RWPE1 (cell line): ENCODE data around the gene PLEKHO2.
A peak's percentile ranks its signal among the peaks of the same experiment; 100 is the strongest.

Source experiments
- CTCF ChIA-PET: fragments of 350-600 bp; sonication (Branson Sonifier 250); formaldehyde crosslinking; extraction: SDS; loops from one replicate; lab custom pipeline; 2021; lab: Yijun Ruan, JAX
- POLR2A ChIA-PET: fragments of 400-600 bp; formaldehyde crosslinking; extraction: SDS; loops from one replicate; lab custom pipeline; 2020; ENCODE audit warnings: antibody characterized with exemption; ENCODE audit not compliant: low non-redundant PET; lab: Yijun Ruan, JAX
- DNase-seq: peaks from one replicate; pipeline ENCODE4 v3.0.0; 2012; ENCODE audit warnings: low spot score
- H3K27ac ChIP-seq: fragments of 450-650 bp; 2 replicates; pipeline ENCODE4 v1.5.1; 2017
- TF ChIP-seq, protein P1 (sequence below): fragments of 450-650 bp; conservative IDR thresholded peaks from 2 replicates; pipeline ENCODE4 v1.5.1; 2017; ENCODE audit warnings: low read depth, mild to moderate bottlenecking

The PLEKHO2 gene

DNA sequence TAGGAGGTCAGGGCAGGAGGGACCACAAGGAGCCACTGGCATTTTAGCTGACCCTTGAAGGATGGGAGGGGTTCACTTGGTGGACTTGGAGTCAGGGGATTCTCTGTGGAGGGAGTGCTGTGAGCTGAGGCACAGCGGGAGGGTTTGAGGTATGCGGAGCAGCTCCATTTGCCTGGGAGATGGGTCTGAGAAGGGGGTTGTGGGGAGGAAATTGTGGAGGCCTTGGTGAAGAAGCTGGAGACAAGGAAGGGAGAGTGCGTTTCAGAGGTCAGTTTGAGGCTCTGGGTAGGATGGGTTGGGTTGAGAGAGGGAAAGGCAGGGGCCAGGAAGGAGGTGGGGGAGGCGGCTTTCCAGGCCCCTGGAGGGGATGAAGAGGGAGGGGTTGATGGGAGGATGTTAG lies 20.2 kb downstream of the PLEKHO2 start:
- POLR2A ChIA-PET: no interaction called here
- TF ChIP-seq, protein P1, sequence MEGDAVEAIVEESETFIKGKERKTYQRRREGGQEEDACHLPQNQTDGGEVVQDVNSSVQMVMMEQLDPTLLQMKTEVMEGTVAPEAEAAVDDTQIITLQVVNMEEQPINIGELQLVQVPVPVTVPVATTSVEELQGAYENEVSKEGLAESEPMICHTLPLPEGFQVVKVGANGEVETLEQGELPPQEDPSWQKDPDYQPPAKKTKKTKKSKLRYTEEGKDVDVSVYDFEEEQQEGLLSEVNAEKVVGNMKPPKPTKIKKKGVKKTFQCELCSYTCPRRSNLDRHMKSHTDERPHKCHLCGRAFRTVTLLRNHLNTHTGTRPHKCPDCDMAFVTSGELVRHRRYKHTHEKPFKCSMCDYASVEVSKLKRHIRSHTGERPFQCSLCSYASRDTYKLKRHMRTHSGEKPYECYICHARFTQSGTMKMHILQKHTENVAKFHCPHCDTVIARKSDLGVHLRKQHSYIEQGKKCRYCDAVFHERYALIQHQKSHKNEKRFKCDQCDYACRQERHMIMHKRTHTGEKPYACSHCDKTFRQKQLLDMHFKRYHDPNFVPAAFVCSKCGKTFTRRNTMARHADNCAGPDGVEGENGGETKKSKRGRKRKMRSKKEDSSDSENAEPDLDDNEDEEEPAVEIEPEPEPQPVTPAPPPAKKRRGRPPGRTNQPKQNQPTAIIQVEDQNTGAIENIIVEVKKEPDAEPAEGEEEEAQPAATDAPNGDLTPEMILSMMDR: no peak
- H3K27ac ChIP-seq: peak overlapping the region; percentile 5; the same call in 1 of the 2 replicates
- no peak for DNase-seq
- CTCF ChIA-PET: interaction anchor here (0.7 kb wide), 1 partner anchor 898 kb away, joined by 3 read pairs; no protein-coding TSS in a partner anchor

DNA sequence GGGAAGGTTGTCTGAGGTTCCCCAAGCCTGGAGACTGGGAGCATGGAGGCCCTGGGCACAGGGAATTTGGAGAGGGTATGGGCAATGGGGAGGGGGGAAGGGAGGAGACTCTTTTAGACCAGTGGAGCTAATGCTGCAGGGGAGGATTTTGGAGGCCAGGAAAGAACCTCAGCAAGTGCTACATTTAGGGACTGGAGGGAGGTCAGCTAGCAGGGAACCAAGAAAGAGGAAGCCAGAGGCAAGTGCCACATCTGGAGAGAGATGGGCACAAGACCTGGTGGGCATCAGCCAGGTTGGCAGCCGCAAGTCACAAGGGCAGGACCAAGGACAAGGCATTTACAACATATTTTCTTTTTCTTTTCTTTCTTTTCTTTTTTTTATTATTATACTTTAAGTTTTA lies 20.7 kb downstream of the PLEKHO2 start:
- no peak for DNase-seq
- TF ChIP-seq, protein P1: no peak
- H3K27ac ChIP-seq: peak overlapping the region; percentile 5; the same call in 1 of the 2 replicates
- ChIA-PET CTCF (no interaction called here), POLR2A (no interaction called here)

DNA sequence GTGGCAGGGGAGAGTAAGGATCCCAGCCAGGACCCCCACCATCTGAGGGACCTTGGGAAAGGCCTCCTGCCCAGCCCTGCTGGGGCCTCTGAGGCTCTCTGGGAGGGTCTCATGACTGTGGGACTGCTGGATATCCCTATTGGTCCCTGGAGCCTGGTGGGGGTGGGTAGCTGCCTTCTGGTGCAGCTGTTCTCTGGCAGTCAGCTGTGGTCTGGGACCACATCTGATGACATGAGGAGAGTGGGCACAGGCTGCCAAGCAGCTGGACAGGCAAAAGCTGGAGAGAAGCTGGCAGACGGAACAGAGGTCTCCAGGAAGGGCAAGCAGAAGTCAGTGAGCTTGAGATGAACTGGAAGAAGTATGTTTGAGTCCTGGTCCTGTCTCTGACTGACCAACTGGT lies 22.4 kb downstream of the PLEKHO2 start:
- peak overlapping the region; percentile 2; the same call in 1 of the 2 replicates for H3K27ac ChIP-seq
- ChIA-PET CTCF (interaction anchor here (0.6 kb wide), 1 partner anchor 455 kb away, joined by 4 read pairs; no protein-coding TSS in a partner anchor), POLR2A (interaction anchor here (0.5 kb wide), 1 partner anchor 27 kb away, joined by 5 read pairs; no protein-coding TSS in a partner anchor)
- no peak for DNase-seq
- TF ChIP-seq, protein P1: no peak

DNA sequence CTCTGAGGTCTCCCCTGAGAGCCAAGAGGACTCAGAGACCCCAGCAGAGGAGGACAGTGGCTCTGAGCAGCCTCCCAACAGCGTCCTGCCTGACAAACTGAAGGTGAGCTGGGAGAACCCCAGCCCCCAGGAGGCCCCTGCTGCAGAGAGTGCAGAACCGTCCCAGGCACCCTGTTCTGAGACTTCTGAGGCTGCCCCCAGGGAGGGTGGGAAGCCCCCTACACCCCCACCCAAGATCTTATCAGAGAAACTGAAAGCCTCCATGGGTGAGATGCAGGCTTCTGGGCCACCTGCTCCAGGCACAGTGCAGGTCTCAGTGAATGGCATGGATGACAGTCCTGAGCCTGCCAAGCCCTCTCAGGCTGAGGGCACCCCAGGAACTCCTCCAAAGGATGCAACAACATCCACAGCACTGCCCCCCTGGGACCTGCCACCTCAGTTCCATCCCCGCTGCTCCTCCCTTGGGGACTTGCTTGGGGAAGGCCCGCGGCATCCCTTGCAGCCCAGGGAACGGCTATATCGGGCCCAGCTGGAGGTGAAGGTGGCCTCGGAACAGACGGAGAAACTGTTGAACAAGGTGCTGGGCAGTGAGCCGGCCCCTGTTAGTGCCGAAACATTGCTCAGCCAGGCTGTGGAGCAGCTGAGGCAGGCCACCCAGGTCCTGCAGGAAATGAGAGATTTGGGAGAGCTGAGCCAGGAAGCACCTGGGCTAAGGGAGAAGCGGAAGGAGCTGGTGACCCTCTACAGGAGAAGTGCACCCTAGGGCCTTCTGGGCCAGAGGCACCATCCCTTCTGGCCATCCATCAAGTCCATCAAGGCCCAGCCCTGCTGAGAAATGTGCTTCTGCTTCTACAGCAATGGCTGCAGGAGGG lies 23.6 kb downstream of the PLEKHO2 start:
- peak overlapping the region; percentile 29 for H3K27ac ChIP-seq
- TF ChIP-seq, protein P1: no peak
- ChIA-PET POLR2A (interaction anchor here (0.7 kb wide), 1 partner anchor 32 kb away, joined by 3 read pairs; no protein-coding TSS in a partner anchor), CTCF (interaction anchor here (0.6 kb wide), 2 partner anchors 20 to 740 kb away, joined by 3 to 5 read pairs; no protein-coding TSS in a partner anchor)
- no peak for DNase-seq

DNA sequence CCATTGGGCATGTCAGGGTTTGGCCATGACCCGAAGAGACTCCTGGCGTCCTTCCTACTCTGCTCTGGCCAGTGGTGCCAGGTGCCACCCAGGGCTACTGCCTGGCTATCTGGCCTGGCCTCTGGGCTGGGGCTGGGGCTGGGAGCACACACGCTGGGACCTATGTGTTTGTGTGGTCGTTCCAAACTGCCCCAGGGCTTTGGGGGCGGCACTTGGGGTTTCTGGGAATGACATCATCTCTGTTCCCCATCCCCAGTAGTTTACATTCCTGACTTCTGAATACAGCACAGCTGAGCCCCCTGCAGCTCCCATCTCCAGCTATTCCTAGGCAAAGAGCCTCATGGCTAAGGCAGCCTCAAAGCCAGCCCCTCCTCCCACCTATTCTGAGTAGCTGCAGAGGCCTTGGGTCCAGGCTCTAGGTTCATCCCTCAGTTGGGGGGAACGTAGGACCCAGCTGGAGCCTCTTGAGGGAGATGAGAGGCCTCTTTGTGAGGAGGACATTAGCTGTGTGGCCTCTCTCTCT lies 24.3 kb downstream of the PLEKHO2 start:
- ChIA-PET CTCF (no interaction called here), POLR2A (interaction anchor here (0.7 kb wide), 1 partner anchor 32 kb away, joined by 3 read pairs; no protein-coding TSS in a partner anchor)
- DNase-seq: no peak
- peak overlapping the region; percentile 29 for H3K27ac ChIP-seq
- TF ChIP-seq, protein P1: no peak

DNA sequence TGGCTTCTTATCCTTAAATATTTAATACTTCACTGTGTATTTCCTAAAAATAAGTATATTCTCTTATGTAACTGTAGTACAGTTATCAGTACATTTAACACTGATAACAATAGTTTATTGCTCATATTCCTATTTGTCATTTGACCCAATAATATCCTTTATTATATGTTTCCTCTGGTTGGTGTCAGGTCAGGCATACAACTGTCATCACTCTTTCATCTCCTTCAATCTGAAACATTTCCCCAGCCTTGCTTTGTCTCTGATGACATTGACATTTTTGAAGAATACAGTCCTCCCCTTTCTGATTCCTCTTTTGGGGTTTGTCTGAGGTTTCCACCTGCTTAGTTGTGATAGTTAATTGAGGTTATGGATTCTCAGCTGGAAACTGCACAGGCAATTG lies 27.8 kb downstream of the PLEKHO2 start:
- no peak overlapping the region for H3K27ac ChIP-seq
- DNase-seq: no peak
- ChIA-PET CTCF (no interaction called here), POLR2A (no interaction called here)
- TF ChIP-seq, protein P1: no peak
